ENCODE measurements around the gene MUC5B.

Gene MUC5B

DNA sequence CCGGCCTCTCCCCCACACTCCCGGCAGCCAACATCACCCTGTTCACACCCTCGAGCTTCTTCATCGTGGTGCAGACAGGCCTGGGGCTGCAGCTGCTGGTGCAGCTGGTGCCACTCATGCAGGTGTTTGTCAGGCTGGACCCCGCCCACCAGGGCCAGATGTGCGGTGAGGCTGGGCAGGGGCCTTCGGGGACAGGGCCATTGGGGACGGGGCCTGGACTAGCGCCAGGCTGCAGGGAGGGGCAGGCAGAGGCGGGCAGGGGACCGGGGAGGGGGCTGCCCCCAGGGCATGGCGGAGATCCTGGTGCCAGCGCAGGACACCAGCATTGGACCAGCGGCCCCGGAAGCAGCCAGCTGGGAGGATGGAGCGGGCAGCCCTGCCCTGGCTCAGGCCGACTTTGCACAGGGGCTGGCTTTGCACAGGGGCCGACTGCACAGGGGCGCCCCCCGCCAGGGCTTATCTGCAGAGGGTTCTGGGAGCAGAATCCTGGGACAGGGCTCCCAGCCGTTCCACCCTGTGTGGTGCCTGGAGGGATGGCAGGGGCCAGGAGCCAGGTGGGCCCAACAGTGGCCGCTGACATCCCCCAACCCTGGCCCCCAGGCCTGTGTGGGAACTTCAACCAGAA is 8.6 kb downstream of the MUC5B start:
- no peak for DNase-seq (ENCODE audit: low read depth)
- no peak overlapping the region for H3K4me3 ChIP-seq (ENCODE audit: low read depth, low read length)
- TF ChIP-seq, protein P1, sequence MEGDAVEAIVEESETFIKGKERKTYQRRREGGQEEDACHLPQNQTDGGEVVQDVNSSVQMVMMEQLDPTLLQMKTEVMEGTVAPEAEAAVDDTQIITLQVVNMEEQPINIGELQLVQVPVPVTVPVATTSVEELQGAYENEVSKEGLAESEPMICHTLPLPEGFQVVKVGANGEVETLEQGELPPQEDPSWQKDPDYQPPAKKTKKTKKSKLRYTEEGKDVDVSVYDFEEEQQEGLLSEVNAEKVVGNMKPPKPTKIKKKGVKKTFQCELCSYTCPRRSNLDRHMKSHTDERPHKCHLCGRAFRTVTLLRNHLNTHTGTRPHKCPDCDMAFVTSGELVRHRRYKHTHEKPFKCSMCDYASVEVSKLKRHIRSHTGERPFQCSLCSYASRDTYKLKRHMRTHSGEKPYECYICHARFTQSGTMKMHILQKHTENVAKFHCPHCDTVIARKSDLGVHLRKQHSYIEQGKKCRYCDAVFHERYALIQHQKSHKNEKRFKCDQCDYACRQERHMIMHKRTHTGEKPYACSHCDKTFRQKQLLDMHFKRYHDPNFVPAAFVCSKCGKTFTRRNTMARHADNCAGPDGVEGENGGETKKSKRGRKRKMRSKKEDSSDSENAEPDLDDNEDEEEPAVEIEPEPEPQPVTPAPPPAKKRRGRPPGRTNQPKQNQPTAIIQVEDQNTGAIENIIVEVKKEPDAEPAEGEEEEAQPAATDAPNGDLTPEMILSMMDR (IDR thresholded peaks at IDR 0.05; ENCODE audit: insufficient read depth, low read depth, low read length, missing control alignments) = no peak

DNA sequence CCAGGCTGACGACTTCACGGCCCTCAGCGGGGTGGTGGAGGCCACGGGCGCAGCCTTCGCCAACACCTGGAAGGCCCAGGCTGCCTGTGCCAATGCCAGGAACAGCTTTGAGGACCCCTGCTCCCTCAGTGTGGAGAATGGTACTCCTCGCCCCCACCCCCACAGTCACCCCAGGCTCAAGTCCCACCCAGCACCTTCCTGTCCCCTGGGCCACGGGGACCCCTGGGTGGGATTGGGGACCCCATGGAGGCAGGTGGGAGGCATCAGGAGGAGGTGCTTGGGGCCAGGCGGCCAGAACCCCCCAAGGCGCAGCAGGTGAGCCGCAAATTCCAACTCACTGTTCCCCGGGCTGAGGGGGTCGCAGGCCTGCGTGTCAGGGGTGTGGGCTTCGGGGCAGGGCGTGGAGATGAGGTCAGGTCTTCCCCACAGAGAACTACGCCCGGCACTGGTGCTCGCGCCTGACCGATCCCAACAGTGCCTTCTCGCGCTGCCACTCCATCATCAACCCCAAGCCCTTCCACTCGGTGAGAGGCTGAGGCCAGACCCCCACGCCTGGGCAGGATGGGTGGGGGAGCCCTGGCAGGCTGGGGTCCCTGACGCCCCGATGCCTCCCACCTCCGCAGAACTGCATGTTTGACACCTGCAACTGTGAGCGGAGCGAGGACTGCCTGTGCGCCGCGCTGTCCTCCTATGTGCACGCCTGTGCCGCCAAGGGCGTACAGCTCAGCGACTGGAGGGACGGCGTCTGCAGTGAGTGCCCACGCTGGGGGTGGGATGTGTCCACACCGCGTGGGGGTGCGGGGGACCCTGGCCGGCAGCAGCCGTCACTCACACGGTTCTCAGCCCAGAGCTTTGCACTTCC is 9.4 kb downstream of the MUC5B start:
- TF ChIP-seq, protein P1 (IDR thresholded peaks at IDR 0.05; ENCODE audit: insufficient read depth, low read depth, low read length, missing control alignments) = no peak
- DNase-seq (ENCODE audit: low read depth) = no peak
- H3K4me3 ChIP-seq (ENCODE audit: low read depth, low read length) = no peak overlapping the region

DNA sequence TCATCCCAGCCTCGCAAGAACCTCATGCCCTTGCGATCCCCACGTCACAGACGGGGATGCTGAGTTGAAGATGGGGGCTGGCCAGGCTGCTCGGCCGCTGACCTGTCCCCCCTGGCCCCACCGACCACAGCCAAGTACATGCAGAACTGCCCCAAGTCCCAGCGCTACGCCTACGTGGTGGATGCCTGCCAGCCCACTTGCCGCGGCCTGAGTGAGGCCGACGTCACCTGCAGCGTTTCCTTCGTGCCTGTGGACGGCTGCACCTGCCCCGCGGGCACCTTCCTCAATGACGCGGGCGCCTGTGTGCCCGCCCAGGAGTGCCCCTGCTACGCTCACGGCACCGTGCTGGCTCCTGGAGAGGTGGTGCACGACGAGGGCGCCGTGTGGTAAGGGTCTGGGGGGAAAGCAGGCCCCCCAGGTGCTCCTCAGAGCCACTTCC is 10.0 kb downstream of the MUC5B start:
- no peak for DNase-seq (ENCODE audit: low read depth)
- TF ChIP-seq, protein P1 (IDR thresholded peaks at IDR 0.05; ENCODE audit: insufficient read depth, low read depth, low read length, missing control alignments) = no peak
- no peak overlapping the region for H3K4me3 ChIP-seq (ENCODE audit: low read depth, low read length)

DNA sequence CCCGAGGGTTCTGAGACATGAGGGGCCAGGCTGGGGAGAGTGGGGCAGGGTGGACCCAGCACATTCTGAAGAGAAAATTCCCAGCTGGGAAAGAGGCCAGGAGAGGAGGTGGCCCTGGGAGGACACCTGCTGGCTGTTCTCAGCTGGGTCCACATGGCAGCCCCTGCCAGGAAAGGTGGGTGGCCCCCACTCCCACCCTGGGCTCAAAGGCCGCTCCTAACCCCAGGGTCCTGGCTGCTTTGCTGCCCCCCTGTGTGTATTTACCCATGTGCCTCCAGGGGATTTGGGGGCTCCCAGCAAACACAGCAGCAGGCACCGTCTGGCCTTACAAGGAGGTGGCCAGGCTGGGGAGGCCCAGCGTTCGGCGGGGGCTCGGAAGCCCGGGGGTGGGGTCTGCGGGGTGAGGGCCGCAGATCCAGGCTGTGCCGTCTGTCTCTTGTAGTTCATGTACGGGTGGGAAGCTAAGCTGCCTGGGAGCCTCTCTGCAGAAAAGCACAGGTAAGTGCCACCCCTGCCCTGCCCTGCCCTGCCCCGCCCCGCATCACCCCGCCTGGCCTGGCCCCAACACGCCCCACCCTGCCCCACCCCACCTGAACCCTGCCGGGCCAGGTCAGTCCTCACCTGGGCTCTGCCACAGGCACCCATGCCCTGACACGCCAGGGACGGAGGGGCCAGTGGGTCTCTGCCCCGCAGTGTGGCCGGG is 10.6 kb downstream of the MUC5B start:
- TF ChIP-seq, protein P1 (IDR thresholded peaks at IDR 0.05; ENCODE audit: insufficient read depth, low read depth, low read length, missing control alignments) = no peak
- DNase-seq (ENCODE audit: low read depth) = no peak
- no peak overlapping the region for H3K4me3 ChIP-seq (ENCODE audit: low read depth, low read length)

DNA sequence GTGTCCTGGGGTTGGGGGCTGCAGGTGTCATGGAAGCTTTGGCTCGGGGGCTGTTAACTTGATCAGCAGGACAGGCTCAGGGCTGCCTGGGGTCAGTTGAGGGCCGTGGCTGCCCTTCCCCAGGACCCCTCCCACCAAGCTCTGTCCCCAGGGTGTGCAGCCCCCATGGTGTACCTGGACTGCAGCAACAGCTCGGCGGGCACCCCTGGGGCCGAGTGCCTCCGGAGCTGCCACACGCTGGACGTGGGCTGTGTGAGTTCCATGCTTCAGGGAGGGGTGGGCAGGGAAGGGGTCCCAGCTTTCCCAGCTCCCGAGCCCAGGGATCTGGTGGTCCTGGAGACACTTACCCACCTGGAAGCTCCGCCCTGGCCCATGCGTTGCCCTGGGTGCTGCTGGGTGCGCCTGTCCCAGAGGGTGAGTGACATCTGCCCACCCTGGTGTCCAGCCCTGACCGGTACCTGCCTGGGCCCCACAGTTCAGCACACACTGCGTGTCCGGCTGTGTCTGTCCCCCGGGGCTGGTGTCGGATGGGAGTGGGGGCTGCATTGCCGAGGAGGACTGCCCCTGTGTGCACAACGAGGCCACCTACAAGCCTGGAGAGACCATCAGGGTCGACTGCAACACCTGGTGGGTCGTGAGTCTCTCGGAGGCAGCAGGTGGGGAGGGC is 11.3 kb downstream of the MUC5B start:
- DNase-seq (ENCODE audit: low read depth) = no peak
- TF ChIP-seq, protein P1 (IDR thresholded peaks at IDR 0.05; ENCODE audit: insufficient read depth, low read depth, low read length, missing control alignments) = no peak
- no peak overlapping the region for H3K4me3 ChIP-seq (ENCODE audit: low read depth, low read length)

DNA sequence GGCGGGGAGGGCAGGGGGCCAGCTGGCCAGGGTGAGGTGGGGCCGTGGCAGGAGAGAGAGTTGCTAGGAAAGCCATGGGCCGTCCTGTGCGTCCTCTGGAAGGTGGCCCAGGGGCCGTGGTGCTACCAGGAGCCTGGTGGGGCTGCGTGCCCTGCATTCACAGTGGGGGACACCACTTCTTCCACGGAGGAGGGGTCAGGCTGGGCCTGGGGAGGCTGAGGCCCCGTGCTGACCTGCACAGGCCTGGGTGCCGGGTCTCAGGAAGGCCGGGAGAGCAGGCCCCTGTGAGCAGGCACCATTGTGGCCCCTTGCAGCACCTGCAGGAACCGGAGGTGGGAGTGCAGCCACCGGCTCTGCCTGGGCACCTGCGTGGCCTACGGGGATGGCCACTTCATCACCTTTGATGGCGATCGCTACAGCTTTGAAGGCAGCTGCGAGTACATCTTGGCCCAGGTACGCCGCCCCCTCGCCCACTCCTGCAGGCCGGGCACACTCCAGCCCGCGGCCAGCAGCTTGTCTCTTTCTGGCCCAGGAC is 12.0 kb downstream of the MUC5B start:
- no peak overlapping the region for H3K4me3 ChIP-seq (ENCODE audit: low read depth, low read length)
- TF ChIP-seq, protein P1 (IDR thresholded peaks at IDR 0.05; ENCODE audit: insufficient read depth, low read depth, low read length, missing control alignments) = no peak
- no peak for DNase-seq (ENCODE audit: low read depth)

Data from GM12865 (cell line).